ENCODE results near the gene COG3. TPM values are rescaled to one million over a fixed set of nuclear protein-coding genes. Genes with fewer than 3 reads are reported as not detected.

COG3 gene
- total and polyA plus RNA-seq, 7 experiments from 2014 or later: 26.5 to 50.1 (median 43.2) TPM

DNA sequence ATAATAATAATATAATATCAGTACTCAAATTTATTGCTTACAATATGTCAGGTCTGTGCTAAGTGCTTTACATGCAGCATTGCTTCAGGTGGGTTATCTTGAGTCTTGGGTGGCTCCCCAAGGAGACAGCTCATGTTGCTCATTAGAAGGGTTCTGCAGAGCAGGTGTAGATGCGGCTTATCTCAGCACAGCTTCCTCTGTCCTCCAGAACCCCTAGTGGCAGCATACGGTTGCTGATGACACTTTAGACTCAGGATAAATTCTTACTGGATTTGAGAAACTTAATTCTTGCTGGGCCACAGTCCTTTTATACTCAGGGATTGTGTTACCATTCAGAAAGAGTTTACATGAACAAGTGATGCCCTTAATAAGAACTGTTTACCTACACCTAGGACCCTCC, 8.9 kb downstream of the COG3 start:
- H3K27me3 ChIP-seq (ENCODE audit: control insufficient read depth in 2 of 2, insufficient read depth in 2 of 2, low read length in 2 of 2): no peaks in the 10 kb centered on the region
- H3K9me3 Mint-ChIP-seq: peaks cover 0 to 5% (median 0%) of the 10 kb centered on the region in 11 donors
- peaks cover 35 to 63% (median 56%) of the 10 kb centered on the region in 7 donors for H3K4me1 Mint-ChIP-seq
- H3K27ac Mint-ChIP-seq: peak overlapping the region in 4 of 9 donors; percentile 6 to 65 (median 22)
- peak in 6 of 9 donors; percentile 14 to 44 (median 22) for DNase-seq
- CTCF ChIA-PET: interaction anchor here (0.7 to 1.5 kb wide), 4 partner anchors 9 to 89 kb away, joined by 3 to 4 read pairs (median 4); partner anchors contain the start of gene SLC25A30
- peak; percentile 82 for ATAC-seq
- POLR2A ChIA-PET: interaction anchor here (1.8 kb wide), 1 partner anchor 8 kb away, joined by 9 read pairs; the partner anchor contains the start of gene COG3
- intact Hi-C loops (cut with micrococcal nuclease): loop anchor here in 1 of 2 donors (1.0 kb wide), 1 partner anchor 8 kb away; no protein-coding TSS in a partner anchor
- H3K27me3 Mint-ChIP-seq: no peaks in the 10 kb centered on the region
- peaks cover 0 to 14% (median 6%) of the 10 kb centered on the region in 3 experiments for H3K36me3 ChIP-seq (ENCODE audit: control insufficient read depth in 2 of 3, insufficient read depth in 3 of 3, low read length in 3 of 3)
- no peak overlapping the region for H3K4me3 ChIP-seq (ENCODE audit: low read length)
- peaks cover 0 to 7% of the 10 kb centered on the region in 2 donors for H3K4me1 ChIP-seq (ENCODE audit: control insufficient read depth in 2 of 2, insufficient read depth in 2 of 2, low read length in 2 of 2)
- H3K36me3 Mint-ChIP-seq: peaks cover 0 to 31% (median 14%) of the 10 kb centered on the region in 5 donors
- no peaks in the 10 kb centered on the region for H3K9me3 ChIP-seq (ENCODE audit: control insufficient read depth in 2 of 3, low read length in 3 of 3)
- no peak overlapping the region for H3K27ac ChIP-seq (ENCODE audit: low read depth, low read length)
- H3K4me3 Mint-ChIP-seq: peak overlapping the region in 2 of 10 donors; percentile 42 to 49

- DNase-seq (no peak), ATAC-seq (no peak)
- H3K4me1 Mint-ChIP-seq: peaks cover 30 to 58% (median 49%) of the 10 kb centered on the region in 7 donors
- H3K36me3 Mint-ChIP-seq: peaks cover 0 to 36% (median 20%) of the 10 kb centered on the region in 5 donors
- ChIA-PET CTCF (interaction anchor here (0.6 to 0.8 kb wide), 2 partner anchors 104 to 422 kb away, joined by 3 read pairs; no protein-coding TSS in a partner anchor), POLR2A (interaction anchor here (1.4 to 1.8 kb wide), 2 partner anchors 10 kb away, joined by 3 to 9 read pairs; partner anchors contain the start of gene COG3)
- intact Hi-C loops (cut with micrococcal nuclease): no loop called here
- Histone ChIP-seq H3K27me3 (ENCODE audit: control insufficient read depth in 2 of 2, insufficient read depth in 2 of 2, low read length in 2 of 2) (no peaks in the 10 kb centered on the region), H3K9me3 (ENCODE audit: control insufficient read depth in 2 of 3, low read length in 3 of 3) (no peaks in the 10 kb centered on the region), H3K36me3 (ENCODE audit: control insufficient read depth in 2 of 3, insufficient read depth in 3 of 3, low read length in 3 of 3) (peaks cover 0 to 22% (median 10%) of the 10 kb centered on the region in 3 experiments), H3K27ac (ENCODE audit: low read depth, low read length) (no peak overlapping the region), H3K4me1 (ENCODE audit: control insufficient read depth in 2 of 2, insufficient read depth in 2 of 2, low read length in 2 of 2) (peaks cover 0 to 4% of the 10 kb centered on the region in 2 donors), H3K4me3 (ENCODE audit: low read length) (no peak overlapping the region)
- H3K9me3 Mint-ChIP-seq: peaks cover 0 to 5% (median 0%) of the 10 kb centered on the region in 11 donors
- H3K27ac Mint-ChIP-seq: peak overlapping the region in 6 of 9 donors; percentile 43 to 80 (median 53)
- no peaks in the 10 kb centered on the region for H3K27me3 Mint-ChIP-seq
- no peak overlapping the region for H3K4me3 Mint-ChIP-seq
Observed at GRCh38 chr13:45474584-45475454, 10.1 kb downstream of the COG3 start.

DNA sequence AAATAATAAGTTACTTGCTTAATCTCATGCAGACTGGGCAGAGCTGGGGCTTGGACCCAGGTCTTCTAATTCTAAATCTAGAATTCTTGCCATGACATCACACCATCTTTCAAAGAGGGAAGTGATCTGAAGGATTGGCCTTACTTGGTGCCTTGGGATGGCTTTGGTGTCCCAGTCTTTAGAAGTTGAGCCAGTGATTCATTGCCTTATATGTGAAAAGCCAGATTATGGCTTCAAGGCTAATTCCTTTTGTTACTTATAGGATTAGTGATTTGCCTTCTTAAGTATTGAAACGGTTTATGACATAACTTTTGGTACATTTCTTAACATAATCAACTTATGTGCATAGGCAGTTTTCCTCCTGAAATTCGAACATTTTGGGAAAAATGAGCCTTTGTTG, 14.9 kb downstream of the COG3 start:
- peak overlapping the region in 3 of 9 donors; percentile 49 to 62 (median 60) for H3K27ac Mint-ChIP-seq
- ChIA-PET CTCF (no interaction called here), POLR2A (no interaction called here)
- no peaks in the 10 kb centered on the region for H3K27me3 Mint-ChIP-seq
- H3K4me1 Mint-ChIP-seq: peaks cover 9 to 21% (median 12%) of the 10 kb centered on the region in 7 donors
- H3K4me3 Mint-ChIP-seq: no peak overlapping the region
- H3K27me3 ChIP-seq (ENCODE audit: control insufficient read depth in 2 of 2, insufficient read depth in 2 of 2, low read length in 2 of 2): no peaks in the 10 kb centered on the region
- intact Hi-C loops (cut with micrococcal nuclease): no loop called here
- H3K36me3 Mint-ChIP-seq: peaks cover 0 to 31% (median 20%) of the 10 kb centered on the region in 5 donors
- H3K9me3 ChIP-seq (ENCODE audit: control insufficient read depth in 2 of 3, low read length in 3 of 3): no peaks in the 10 kb centered on the region
- H3K4me1 ChIP-seq (ENCODE audit: control insufficient read depth in 2 of 2, insufficient read depth in 2 of 2, low read length in 2 of 2): peaks cover 0 to 4% of the 10 kb centered on the region in 2 donors
- no peak for DNase-seq
- peaks cover 0 to 47% (median 21%) of the 10 kb centered on the region in 3 experiments for H3K36me3 ChIP-seq (ENCODE audit: control insufficient read depth in 2 of 3, insufficient read depth in 3 of 3, low read length in 3 of 3)
- H3K27ac ChIP-seq (ENCODE audit: low read depth, low read length): no peak overlapping the region
- no peaks in the 10 kb centered on the region for H3K9me3 Mint-ChIP-seq
- ATAC-seq: no peak
- H3K4me3 ChIP-seq (ENCODE audit: low read length): no peak overlapping the region

DNA sequence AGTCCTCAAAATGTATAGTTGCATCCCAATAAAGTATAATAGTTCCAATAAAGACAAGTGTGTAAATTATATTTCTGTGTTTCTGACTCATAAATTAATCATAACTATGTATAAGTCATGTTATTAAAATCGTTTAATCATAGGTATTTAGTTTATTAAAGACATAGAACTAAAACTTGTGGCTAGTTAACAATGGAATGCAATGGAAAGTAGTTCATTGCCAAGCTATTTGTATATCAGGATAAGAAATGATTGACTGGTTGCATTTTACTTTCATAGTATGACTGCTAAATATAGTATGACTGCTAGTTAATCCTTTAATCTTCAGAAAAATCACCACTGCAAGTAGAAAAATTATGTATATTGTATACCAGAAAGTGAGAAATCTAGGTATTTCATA, 16.9 kb downstream of the COG3 start:
- no peak overlapping the region for H3K27ac Mint-ChIP-seq
- Histone ChIP-seq H3K27ac (ENCODE audit: low read depth, low read length) (no peak overlapping the region), H3K4me3 (ENCODE audit: low read length) (no peak overlapping the region), H3K27me3 (ENCODE audit: control insufficient read depth in 2 of 2, insufficient read depth in 2 of 2, low read length in 2 of 2) (no peaks in the 10 kb centered on the region), H3K36me3 (ENCODE audit: control insufficient read depth in 2 of 3, insufficient read depth in 3 of 3, low read length in 3 of 3) (peaks cover 5 to 47% (median 21%) of the 10 kb centered on the region in 3 experiments), H3K4me1 (ENCODE audit: control insufficient read depth in 2 of 2, insufficient read depth in 2 of 2, low read length in 2 of 2) (peaks cover 0 to 4% of the 10 kb centered on the region in 2 donors), H3K9me3 (ENCODE audit: control insufficient read depth in 2 of 3, low read length in 3 of 3) (no peaks in the 10 kb centered on the region)
- CTCF ChIA-PET: interaction anchor here (1.4 kb wide), 1 partner anchor 8 kb away, joined by 3 read pairs; no protein-coding TSS in a partner anchor
- H3K36me3 Mint-ChIP-seq: peaks cover 3 to 28% (median 23%) of the 10 kb centered on the region in 5 donors
- DNase-seq (no peak), ATAC-seq (no peak)
- H3K9me3 Mint-ChIP-seq: no peaks in the 10 kb centered on the region
- peaks cover 0 to 17% (median 10%) of the 10 kb centered on the region in 7 donors for H3K4me1 Mint-ChIP-seq
- POLR2A ChIA-PET: no interaction called here
- intact Hi-C loops (cut with micrococcal nuclease): no loop called here
- no peaks in the 10 kb centered on the region for H3K27me3 Mint-ChIP-seq
- H3K4me3 Mint-ChIP-seq: no peak overlapping the region

- DNase-seq: no peak
- POLR2A ChIA-PET: interaction anchor here (2.0 kb wide), 1 partner anchor 111 kb away, joined by 4 read pairs; no protein-coding TSS in a partner anchor
- CTCF ChIA-PET: interaction anchor here (1.4 kb wide), 1 partner anchor 9 kb away, joined by 3 read pairs; no protein-coding TSS in a partner anchor
- Histone ChIP-seq H3K4me3 (ENCODE audit: low read length) (no peak overlapping the region), H3K36me3 (ENCODE audit: control insufficient read depth in 2 of 3, insufficient read depth in 3 of 3, low read length in 3 of 3) (peaks cover 8 to 50% (median 20%) of the 10 kb centered on the region in 3 experiments), H3K27me3 (ENCODE audit: control insufficient read depth in 2 of 2, insufficient read depth in 2 of 2, low read length in 2 of 2) (no peaks in the 10 kb centered on the region), H3K27ac (ENCODE audit: low read depth, low read length) (no peak overlapping the region), H3K9me3 (ENCODE audit: control insufficient read depth in 2 of 3, low read length in 3 of 3) (no peaks in the 10 kb centered on the region), H3K4me1 (ENCODE audit: control insufficient read depth in 2 of 2, insufficient read depth in 2 of 2, low read length in 2 of 2) (peaks cover 0 to 4% of the 10 kb centered on the region in 2 donors)
- no peaks in the 10 kb centered on the region for H3K9me3 Mint-ChIP-seq
- H3K4me1 Mint-ChIP-seq: peaks cover 0 to 18% (median 10%) of the 10 kb centered on the region in 7 donors
- ATAC-seq: no peak
- H3K27me3 Mint-ChIP-seq: no peaks in the 10 kb centered on the region
- H3K36me3 Mint-ChIP-seq: peaks cover 6 to 37% (median 27%) of the 10 kb centered on the region in 5 donors
- intact Hi-C loops (cut with micrococcal nuclease): no loop called here
- H3K4me3 Mint-ChIP-seq: no peak overlapping the region
- peak overlapping the region in 6 of 9 donors; percentile 1 to 66 (median 28) for H3K27ac Mint-ChIP-seq
Observed at GRCh38 chr13:45482571-45483173, 17.9 kb downstream of the COG3 start.

- DNase-seq (no peak), ATAC-seq (no peak)
- POLR2A ChIA-PET: no interaction called here
- Mint-ChIP-seq H3K36me3 (peaks cover 10 to 33% (median 22%) of the 10 kb centered on the region in 5 donors), H3K27me3 (no peaks in the 10 kb centered on the region), H3K27ac (peak overlapping the region in 5 of 9 donors; percentile 3 to 58 (median 32)), H3K9me3 (no peaks in the 10 kb centered on the region), H3K4me1 (peaks cover 0 to 6% (median 4%) of the 10 kb centered on the region in 7 donors), H3K4me3 (no peak overlapping the region)
- CTCF ChIA-PET: interaction anchor here (0.6 to 1.5 kb wide), 2 partner anchors 70 to 116 kb away, joined by 3 to 4 read pairs; partner anchors contain the start of gene SLC25A30
- Histone ChIP-seq H3K4me3 (ENCODE audit: low read length) (no peak overlapping the region), H3K27ac (ENCODE audit: low read depth, low read length) (no peak overlapping the region), H3K4me1 (ENCODE audit: control insufficient read depth in 2 of 2, insufficient read depth in 2 of 2, low read length in 2 of 2) (peaks cover 0 to 4% of the 10 kb centered on the region in 2 donors), H3K36me3 (ENCODE audit: control insufficient read depth in 2 of 3, insufficient read depth in 3 of 3, low read length in 3 of 3) (peaks cover 8 to 47% (median 20%) of the 10 kb centered on the region in 3 experiments), H3K9me3 (ENCODE audit: control insufficient read depth in 2 of 3, low read length in 3 of 3) (no peaks in the 10 kb centered on the region), H3K27me3 (ENCODE audit: control insufficient read depth in 2 of 2, insufficient read depth in 2 of 2, low read length in 2 of 2) (no peaks in the 10 kb centered on the region)
- intact Hi-C loops (cut with micrococcal nuclease): no loop called here
Observed at GRCh38 chr13:45487604-45488003, 22.9 kb downstream of the COG3 start.
